Measurements from ENCODE around the gene TEX264. TPM values are rescaled to one million over a fixed set of nuclear protein-coding genes. Genes with fewer than 3 reads are reported as not detected.
A peak's percentile ranks its signal among the peaks of the same experiment; 100 is the strongest.
"Not testable (repeated sequence)": the region's sequence is repeated elsewhere in the genome, so short reads cannot be mapped to it uniquely, and the experiment has no call there.

The TEX264 gene
- total RNA-seq, 1 donor: 56.1 TPM

GRCh38 chr3:51637144-51637940 lies 33.7 kb upstream of the TEX264 start:
- no peak overlapping the region for H2AFZ ChIP-seq (ENCODE audit: low read length)
- H3K27me3 ChIP-seq (ENCODE audit: insufficient read depth, low read length): no peaks in the 10 kb centered on the region
- no peak overlapping the region for H3K27ac ChIP-seq (ENCODE audit: low read depth, low read length)
- H3K4me3 ChIP-seq (ENCODE audit: insufficient read depth, low read length): no peak overlapping the region
- no peaks in the 10 kb centered on the region for H3K4me1 ChIP-seq (ENCODE audit: insufficient read depth, low read length)
- H4K20me1 ChIP-seq (ENCODE audit: insufficient read depth, low read length): peaks cover 5% of the 10 kb centered on the region
- no peaks in the 10 kb centered on the region for H3K79me2 ChIP-seq (ENCODE audit: insufficient read depth, low read length)
- no peak overlapping the region for H3K4me2 ChIP-seq (ENCODE audit: insufficient read depth, low read length)
- DNase-seq (ENCODE audit: insufficient read length, low spot score, missing footprints): no peak
- H3K9me3 ChIP-seq (ENCODE audit: low read depth, low read length): no peaks in the 10 kb centered on the region
- no peak for TF ChIP-seq CTCF (IDR thresholded peaks at IDR 0.05; ENCODE audit: extremely low read depth, low read depth, low read length)
- H3K36me3 ChIP-seq (ENCODE audit: insufficient read depth, low read length): peaks cover 67% of the 10 kb centered on the region

DNA sequence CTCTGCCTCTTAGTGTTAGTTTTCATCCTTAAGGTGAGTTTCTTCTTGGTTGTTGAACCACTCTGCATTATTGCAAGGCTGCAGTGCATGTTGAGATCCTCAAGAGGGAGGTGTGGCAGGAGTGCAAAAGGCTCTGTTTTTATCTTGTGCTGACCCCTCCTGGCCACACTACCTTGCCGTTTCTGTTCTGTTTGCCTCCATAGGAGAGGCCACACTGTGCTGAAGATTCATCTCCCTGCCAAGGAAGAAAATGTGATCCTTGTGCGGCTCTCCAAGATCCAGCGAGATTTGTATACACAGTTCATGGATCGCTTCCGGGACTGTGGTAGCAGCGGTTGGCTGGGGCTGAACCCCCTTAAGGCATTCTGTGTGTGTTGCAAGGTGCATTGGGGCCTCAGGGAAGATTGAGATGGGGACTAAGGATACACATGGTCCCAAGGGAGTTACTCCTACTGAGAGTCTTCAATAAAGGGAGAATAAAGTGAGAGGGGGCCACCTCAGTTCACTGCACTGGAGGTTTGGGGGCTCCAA lies 33.0 kb upstream of the TEX264 start:
- Histone ChIP-seq H3K27ac (ENCODE audit: low read depth, low read length) (no peak overlapping the region), H3K27me3 (ENCODE audit: insufficient read depth, low read length) (no peaks in the 10 kb centered on the region), H3K9me3 (ENCODE audit: low read depth, low read length) (no peaks in the 10 kb centered on the region), H3K79me2 (ENCODE audit: insufficient read depth, low read length) (no peaks in the 10 kb centered on the region), H2AFZ (ENCODE audit: low read length) (no peak overlapping the region), H3K36me3 (ENCODE audit: insufficient read depth, low read length) (peaks cover 69% of the 10 kb centered on the region), H3K4me3 (ENCODE audit: insufficient read depth, low read length) (no peak overlapping the region), H3K4me2 (ENCODE audit: insufficient read depth, low read length) (no peak overlapping the region), H4K20me1 (ENCODE audit: insufficient read depth, low read length) (peaks cover 5% of the 10 kb centered on the region), H3K4me1 (ENCODE audit: insufficient read depth, low read length) (no peaks in the 10 kb centered on the region)
- DNase-seq (ENCODE audit: insufficient read length, low spot score, missing footprints): no peak
- TF ChIP-seq CTCF (IDR thresholded peaks at IDR 0.05; ENCODE audit: extremely low read depth, low read depth, low read length): peak; percentile 86

- no peak overlapping the region for H3K4me2 ChIP-seq (ENCODE audit: insufficient read depth, low read length)
- H3K79me2 ChIP-seq (ENCODE audit: insufficient read depth, low read length): no peaks in the 10 kb centered on the region
- no peak overlapping the region for H3K27ac ChIP-seq (ENCODE audit: low read depth, low read length)
- H2AFZ ChIP-seq (ENCODE audit: low read length): no peak overlapping the region
- peaks cover 81% of the 10 kb centered on the region for H3K36me3 ChIP-seq (ENCODE audit: insufficient read depth, low read length)
- peaks cover 5% of the 10 kb centered on the region for H4K20me1 ChIP-seq (ENCODE audit: insufficient read depth, low read length)
- H3K4me1 ChIP-seq (ENCODE audit: insufficient read depth, low read length): peaks cover 5% of the 10 kb centered on the region
- H3K9me3 ChIP-seq (ENCODE audit: low read depth, low read length): no peaks in the 10 kb centered on the region
- no peaks in the 10 kb centered on the region for H3K27me3 ChIP-seq (ENCODE audit: insufficient read depth, low read length)
- no peak overlapping the region for H3K4me3 ChIP-seq (ENCODE audit: insufficient read depth, low read length)
- peak; percentile 46 for TF ChIP-seq CTCF (IDR thresholded peaks at IDR 0.05; ENCODE audit: extremely low read depth, low read depth, low read length)
- no peak for DNase-seq (ENCODE audit: insufficient read length, low spot score, missing footprints)
These were observed 28.6 kb upstream of the TEX264 start for GRCh38 chr3:51642462-51642861.

GRCh38 chr3:51646091-51646490 lies 25.0 kb upstream of the TEX264 start:
- Histone ChIP-seq H3K4me1 (ENCODE audit: insufficient read depth, low read length) (peaks cover 5% of the 10 kb centered on the region), H3K4me2 (ENCODE audit: insufficient read depth, low read length) (no peak overlapping the region), H3K9me3 (ENCODE audit: low read depth, low read length) (no peaks in the 10 kb centered on the region), H3K36me3 (ENCODE audit: insufficient read depth, low read length) (peaks cover 56% of the 10 kb centered on the region), H2AFZ (ENCODE audit: low read length) (no peak overlapping the region), H3K27me3 (ENCODE audit: insufficient read depth, low read length) (no peaks in the 10 kb centered on the region), H3K4me3 (ENCODE audit: insufficient read depth, low read length) (no peak overlapping the region), H4K20me1 (ENCODE audit: insufficient read depth, low read length) (no peaks in the 10 kb centered on the region), H3K27ac (ENCODE audit: low read depth, low read length) (peak overlapping the region; percentile 36), H3K79me2 (ENCODE audit: insufficient read depth, low read length) (no peaks in the 10 kb centered on the region)
- TF ChIP-seq CTCF (IDR thresholded peaks at IDR 0.05; ENCODE audit: extremely low read depth, low read depth, low read length): no peak
- peak; percentile 89 for DNase-seq (ENCODE audit: insufficient read length, low spot score, missing footprints)

DNA sequence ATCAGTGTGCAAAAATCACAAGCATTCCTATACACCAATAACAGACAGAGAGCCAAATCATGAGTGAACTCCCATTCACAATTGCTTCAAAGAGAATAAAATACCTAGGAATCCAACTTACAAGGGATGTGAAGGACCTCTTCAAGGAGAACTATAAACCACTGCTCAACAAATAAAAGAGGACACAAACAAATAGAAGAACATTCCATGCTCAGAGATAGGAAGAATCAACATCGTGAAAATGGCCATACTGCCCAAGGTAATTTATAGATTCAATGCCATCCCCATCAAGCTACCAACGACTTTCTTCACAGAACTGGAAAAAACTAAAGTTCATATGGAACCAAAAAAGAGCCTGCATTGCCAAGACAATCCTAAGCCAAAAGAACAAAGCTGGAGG lies 18.9 kb upstream of the TEX264 start:
- not testable (repeated sequence) for H3K9me3 ChIP-seq (ENCODE audit: low read depth, low read length); H3K4me3 ChIP-seq (ENCODE audit: insufficient read depth, low read length); H3K79me2 ChIP-seq (ENCODE audit: insufficient read depth, low read length); H3K4me1 ChIP-seq (ENCODE audit: insufficient read depth, low read length); H3K27me3 ChIP-seq (ENCODE audit: insufficient read depth, low read length); H4K20me1 ChIP-seq (ENCODE audit: insufficient read depth, low read length); H2AFZ ChIP-seq (ENCODE audit: low read length); DNase-seq (ENCODE audit: insufficient read length, low spot score, missing footprints); H3K4me2 ChIP-seq (ENCODE audit: insufficient read depth, low read length); H3K27ac ChIP-seq (ENCODE audit: low read depth, low read length)
- peaks cover 23% of the 10 kb centered on the region for H3K36me3 ChIP-seq (ENCODE audit: insufficient read depth, low read length)

- peaks cover 23% of the 10 kb centered on the region for H3K36me3 ChIP-seq (ENCODE audit: insufficient read depth, low read length)
- H3K9me3 ChIP-seq (ENCODE audit: low read depth, low read length); H2AFZ ChIP-seq (ENCODE audit: low read length); DNase-seq (ENCODE audit: insufficient read length, low spot score, missing footprints); H3K79me2 ChIP-seq (ENCODE audit: insufficient read depth, low read length); H3K4me1 ChIP-seq (ENCODE audit: insufficient read depth, low read length); H3K27ac ChIP-seq (ENCODE audit: low read depth, low read length); H3K4me3 ChIP-seq (ENCODE audit: insufficient read depth, low read length); H3K27me3 ChIP-seq (ENCODE audit: insufficient read depth, low read length); H3K4me2 ChIP-seq (ENCODE audit: insufficient read depth, low read length); H4K20me1 ChIP-seq (ENCODE audit: insufficient read depth, low read length): not testable (repeated sequence)
These were observed 17.6 kb upstream of the TEX264 start for GRCh38 chr3:51653409-51653808.

Measured in osteoblast (primary cell).